HEK293 (cell line): Measurements from ENCODE around the gene FAAH.

ENCODE experiments used
- BCL11B ChIP-seq: fragments of 450-650 bp; formaldehyde crosslinking; IDR thresholded peaks from 2 replicates; pipeline ENCODE4 v1.5.1; 2016; ENCODE audit warnings: low read depth, missing biosample characterization, missing genetic modification characterization
- TSHZ1 ChIP-seq: fragments of 450-650 bp; formaldehyde crosslinking; IDR thresholded peaks from 2 replicates; pipeline ENCODE4 v1.5.1; 2016; ENCODE audit warnings: missing biosample characterization, missing genetic modification characterization, borderline replicate concordance

DNA sequence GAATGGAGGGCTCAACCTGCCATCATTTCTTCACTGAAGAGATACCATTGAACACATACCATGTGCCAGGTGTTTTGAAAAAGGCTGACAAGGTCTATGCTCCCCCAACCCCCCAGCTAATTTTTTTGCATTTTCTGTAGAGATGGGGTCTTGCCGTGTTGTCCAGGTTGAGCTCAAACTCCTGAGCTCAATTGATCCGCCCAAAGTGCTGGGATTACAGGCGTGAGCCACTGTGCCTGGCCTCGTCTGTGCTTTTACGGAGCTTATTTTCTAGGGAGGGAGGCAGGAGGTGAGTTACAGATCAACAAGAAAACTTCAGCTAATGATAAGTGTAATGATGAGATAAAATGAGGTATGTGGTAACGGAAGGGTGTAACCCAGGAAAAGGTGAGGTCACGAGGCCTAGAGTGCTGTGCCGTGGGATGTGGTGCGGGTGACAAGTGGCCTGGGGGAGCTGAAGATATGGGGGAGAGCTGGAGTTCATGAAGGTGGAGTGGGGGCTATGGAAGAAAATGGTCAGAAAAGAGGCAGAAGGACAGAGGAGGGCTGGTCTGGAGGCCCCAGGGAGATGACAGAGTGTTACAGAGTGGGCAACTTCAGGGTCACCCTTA, 28.2 kb downstream of the FAAH start:
- TF ChIP-seq BCL11B (tag by site-specific recombination) (no peak), TSHZ1 (no peak)
